WTC11 (cell line): Measurements from ENCODE around the gene CNKSR3. TPM values are rescaled to one million over a fixed set of nuclear protein-coding genes. Genes with fewer than 3 reads are reported as not detected.

Source experiments
- ATAC-seq: fragments of 200-7000 bp; cut with Tn5 transposase; 2 replicates; pipeline ENCODE4 v1.10.0; 2021; ENCODE audit warnings: mild to moderate bottlenecking, moderate library complexity
- CTCF ChIA-PET: fragments of 300-600 bp; sonication (Branson Sonifier 250); formaldehyde crosslinking; loops from one replicate; lab custom pipeline; 2021; ENCODE audit warnings: antibody characterized with exemption; lab: Charles Lee
- POLR2A ChIA-PET: fragments of 350-600 bp; sonication (Branson Sonifier 250); formaldehyde crosslinking; loops from one replicate; lab custom pipeline; 2021; ENCODE audit warnings: antibody characterized with exemption; lab: Charles Lee
- DNase-seq: peaks from one replicate; pipeline ENCODE4 v3.0.0; 2021; ENCODE audit warnings: low spot score
- H3K27ac Mint-ChIP-seq: 2 replicates; pipeline ENCODE4 v1.8.0; 2021; ENCODE audit warnings: mixed read lengths
- H3K27me3 Mint-ChIP-seq: 2 replicates; pipeline ENCODE4 v1.8.0; 2021; ENCODE audit warnings: low read depth, mild to moderate bottlenecking, moderate library complexity, mixed read lengths
- H3K36me3 Mint-ChIP-seq: 2 replicates; pipeline ENCODE4 v1.8.0; 2021; ENCODE audit warnings: mixed read lengths
- H3K4me1 Mint-ChIP-seq: 2 replicates; pipeline ENCODE4 v1.8.0; 2022; ENCODE audit warnings: mixed read lengths
- H3K4me3 Mint-ChIP-seq: 2 replicates; pipeline ENCODE4 v1.8.0; 2021; ENCODE audit warnings: mild to moderate bottlenecking, moderate library complexity, mixed read lengths
- H3K9me3 Mint-ChIP-seq: 2 replicates; pipeline ENCODE4 v1.8.0; 2021; ENCODE audit warnings: mixed read lengths
- CREB1 ChIP-seq: sonication (generic); formaldehyde crosslinking; IDR thresholded peaks from 2 replicates; pipeline ENCODE4 v1.8.0; 2023; ENCODE audit warnings: mild to moderate bottlenecking, missing genetic modification reagents
- CREM ChIP-seq: sonication (generic); formaldehyde crosslinking; IDR thresholded peaks from 2 replicates; pipeline ENCODE4 v1.8.1; 2022; ENCODE audit warnings: mild to moderate bottlenecking, missing genetic modification reagents, moderate library complexity
- EMX1 ChIP-seq: fragments of 250-450 bp; sonication (Bioruptor Pico); IDR thresholded peaks from 2 replicates; pipeline ENCODE4 v1.8.0; 2021; ENCODE audit warnings: mild to moderate bottlenecking
- ETV6 ChIP-seq: sonication (generic); formaldehyde crosslinking; IDR thresholded peaks from 2 replicates; pipeline ENCODE4 v1.8.1; 2022; ENCODE audit warnings: mild to moderate bottlenecking, missing genetic modification reagents
- FOXJ3 ChIP-seq: sonication (generic); formaldehyde crosslinking; IDR thresholded peaks from 2 replicates; pipeline ENCODE4 v1.9.0; 2021; ENCODE audit warnings: missing genetic modification reagents, mild to moderate bottlenecking, borderline replicate concordance
- FOXK1 ChIP-seq: sonication (generic); formaldehyde crosslinking; IDR thresholded peaks from 2 replicates; pipeline ENCODE4 v1.8.0; 2022; ENCODE audit warnings: mild to moderate bottlenecking, moderate library complexity, missing genetic modification reagents
- HMGA2 ChIP-seq: fragments of 250-450 bp; sonication (Bioruptor Pico); IDR thresholded peaks from 2 replicates; pipeline ENCODE4 v1.4.0; 2021; ENCODE audit warnings: mild to moderate bottlenecking, moderate library complexity
- JAZF1 ChIP-seq: fragments of 250-450 bp; sonication (Bioruptor Pico); IDR thresholded peaks from 2 replicates; pipeline ENCODE4 v1.9.0; 2021; ENCODE audit warnings: moderate library complexity, mild to moderate bottlenecking, inconsistent platforms
- MYBL2 ChIP-seq: sonication (generic); formaldehyde crosslinking; IDR thresholded peaks from 2 replicates; pipeline ENCODE4 v1.8.1; 2023; ENCODE audit warnings: mild to moderate bottlenecking, moderate library complexity, missing genetic modification reagents
- NFATC4 ChIP-seq: fragments of 250-450 bp; sonication (Bioruptor Pico); IDR thresholded peaks from 2 replicates; pipeline ENCODE4 v1.9.0; 2021; ENCODE audit warnings: mild to moderate bottlenecking
- NR1H2 ChIP-seq: sonication (generic); formaldehyde crosslinking; IDR thresholded peaks from 2 replicates; pipeline ENCODE4 v1.9.0; 2021; ENCODE audit warnings: mild to moderate bottlenecking, moderate library complexity, missing genetic modification reagents
- SMAD4 ChIP-seq: sonication (generic); formaldehyde crosslinking; IDR thresholded peaks from 2 replicates; pipeline ENCODE4 v1.8.0; 2022; ENCODE audit warnings: mild to moderate bottlenecking, missing genetic modification reagents
- SP1 ChIP-seq: sonication (generic); formaldehyde crosslinking; conservative IDR thresholded peaks from 2 replicates; pipeline ENCODE4 v1.8.1; 2022; ENCODE audit warnings: missing genetic modification reagents
- TEAD1 ChIP-seq: sonication (generic); formaldehyde crosslinking; IDR thresholded peaks from 2 replicates; pipeline ENCODE4 v1.8.0; 2022; ENCODE audit warnings: mild to moderate bottlenecking, missing genetic modification reagents
- TEAD4 ChIP-seq: sonication (generic); formaldehyde crosslinking; IDR thresholded peaks from 2 replicates; pipeline ENCODE4 v1.8.0; 2022; ENCODE audit warnings: mild to moderate bottlenecking, missing genetic modification reagents
- ZNF219 ChIP-seq: sonication (generic); formaldehyde crosslinking; IDR thresholded peaks from 2 replicates; pipeline ENCODE4 v1.8.0; 2023; ENCODE audit warnings: missing genetic modification reagents, mild to moderate bottlenecking, borderline replicate concordance
- ZNF317 ChIP-seq: sonication (generic); formaldehyde crosslinking; IDR thresholded peaks from 2 replicates; pipeline ENCODE4 v1.8.1; 2023; ENCODE audit warnings: low read depth, mild to moderate bottlenecking, moderate library complexity, missing genetic modification reagents, borderline replicate concordance
- total RNA-seq: library from RNA; stranded (reverse); gene quantifications from 3 replicates; pipeline ENCODE4 v1.2.3, GENCODE V29; 2021
- TF ChIP-seq, protein P1 (sequence below): sonication (generic); formaldehyde crosslinking; IDR thresholded peaks from 2 replicates; pipeline ENCODE4 v1.8.1; 2023; ENCODE audit warnings: mild to moderate bottlenecking, missing genetic modification reagents, moderate library complexity
- TF ChIP-seq, protein P2 (sequence below): fragments of 250-450 bp; sonication (Bioruptor Pico); IDR thresholded peaks from 2 replicates; pipeline ENCODE4 v1.8.0; 2021; ENCODE audit warnings: mild to moderate bottlenecking
- TF ChIP-seq, protein P3 (sequence below): sonication (generic); formaldehyde crosslinking; IDR thresholded peaks from 2 replicates; pipeline ENCODE4 v1.8.0; 2022; ENCODE audit warnings: mild to moderate bottlenecking, missing genetic modification reagents
- TF ChIP-seq, protein P4 (sequence below): fragments of 250-450 bp; sonication (Bioruptor Pico); conservative IDR thresholded peaks from 2 replicates; pipeline ENCODE4 v1.9.0; 2021; ENCODE audit warnings: mild to moderate bottlenecking
- TF ChIP-seq, protein P5 (sequence below): sonication (generic); formaldehyde crosslinking; IDR thresholded peaks from 2 replicates; pipeline ENCODE4 v1.8.1; 2022; ENCODE audit warnings: low read depth, missing genetic modification reagents, borderline replicate concordance
- TF ChIP-seq, protein P6 (sequence below): sonication (generic); formaldehyde crosslinking; IDR thresholded peaks from 2 replicates; pipeline ENCODE4 v1.8.1; 2022; ENCODE audit warnings: mild to moderate bottlenecking, moderate library complexity, missing genetic modification reagents
- TF ChIP-seq, protein P7 (sequence below): fragments of 200-600 bp; IDR thresholded peaks from 2 replicates; pipeline ENCODE4 v1.8.0; 2022; ENCODE audit warnings: antibody characterized with exemption

Gene CNKSR3
- total RNA-seq, 1 experiment from 2014 or later: 5.7 TPM

DNA sequence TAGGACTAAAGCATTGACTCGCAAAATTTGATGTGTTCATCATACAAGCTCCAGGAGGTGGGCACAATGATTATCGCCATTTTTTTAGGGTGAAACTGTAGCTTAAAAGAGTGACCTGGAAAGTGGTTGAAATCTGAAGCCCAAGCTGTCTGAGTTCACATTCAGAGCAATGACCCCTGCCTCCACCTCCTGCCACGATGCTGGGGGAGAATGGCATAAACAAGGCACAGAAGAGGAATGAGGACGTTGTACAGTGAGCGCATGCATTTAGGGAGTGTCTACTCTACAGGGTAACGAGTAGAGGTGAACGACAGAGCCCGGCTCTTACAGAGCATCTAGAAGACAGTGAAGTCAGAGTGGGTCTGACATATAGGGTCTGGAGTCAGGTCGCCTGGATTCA lies 37.2 kb downstream of the CNKSR3 start (continued):
- TF ChIP-seq, protein P1, sequence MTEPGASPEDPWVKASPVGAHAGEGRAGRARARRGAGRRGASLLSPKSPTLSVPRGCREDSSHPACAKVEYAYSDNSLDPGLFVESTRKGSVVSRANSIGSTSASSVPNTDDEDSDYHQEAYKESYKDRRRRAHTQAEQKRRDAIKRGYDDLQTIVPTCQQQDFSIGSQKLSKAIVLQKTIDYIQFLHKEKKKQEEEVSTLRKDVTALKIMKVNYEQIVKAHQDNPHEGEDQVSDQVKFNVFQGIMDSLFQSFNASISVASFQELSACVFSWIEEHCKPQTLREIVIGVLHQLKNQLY: no peak
- TF ChIP-seq NFATC4 (CRISPR knock-in tag) (no peak), NR1H2 (no peak), SMAD4 (CRISPR knock-in tag) (no peak), ZNF219 (CRISPR knock-in tag) (no peak), FOXJ3 (no peak)
- TF ChIP-seq, protein P2, sequence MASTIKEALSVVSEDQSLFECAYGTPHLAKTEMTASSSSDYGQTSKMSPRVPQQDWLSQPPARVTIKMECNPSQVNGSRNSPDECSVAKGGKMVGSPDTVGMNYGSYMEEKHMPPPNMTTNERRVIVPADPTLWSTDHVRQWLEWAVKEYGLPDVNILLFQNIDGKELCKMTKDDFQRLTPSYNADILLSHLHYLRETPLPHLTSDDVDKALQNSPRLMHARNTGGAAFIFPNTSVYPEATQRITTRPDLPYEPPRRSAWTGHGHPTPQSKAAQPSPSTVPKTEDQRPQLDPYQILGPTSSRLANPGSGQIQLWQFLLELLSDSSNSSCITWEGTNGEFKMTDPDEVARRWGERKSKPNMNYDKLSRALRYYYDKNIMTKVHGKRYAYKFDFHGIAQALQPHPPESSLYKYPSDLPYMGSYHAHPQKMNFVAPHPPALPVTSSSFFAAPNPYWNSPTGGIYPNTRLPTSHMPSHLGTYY (CRISPR knock-in tag): no peak
- TF ChIP-seq, protein P3, sequence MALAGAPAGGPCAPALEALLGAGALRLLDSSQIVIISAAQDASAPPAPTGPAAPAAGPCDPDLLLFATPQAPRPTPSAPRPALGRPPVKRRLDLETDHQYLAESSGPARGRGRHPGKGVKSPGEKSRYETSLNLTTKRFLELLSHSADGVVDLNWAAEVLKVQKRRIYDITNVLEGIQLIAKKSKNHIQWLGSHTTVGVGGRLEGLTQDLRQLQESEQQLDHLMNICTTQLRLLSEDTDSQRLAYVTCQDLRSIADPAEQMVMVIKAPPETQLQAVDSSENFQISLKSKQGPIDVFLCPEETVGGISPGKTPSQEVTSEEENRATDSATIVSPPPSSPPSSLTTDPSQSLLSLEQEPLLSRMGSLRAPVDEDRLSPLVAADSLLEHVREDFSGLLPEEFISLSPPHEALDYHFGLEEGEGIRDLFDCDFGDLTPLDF (CRISPR knock-in tag): no peak
- TF ChIP-seq, protein P4, sequence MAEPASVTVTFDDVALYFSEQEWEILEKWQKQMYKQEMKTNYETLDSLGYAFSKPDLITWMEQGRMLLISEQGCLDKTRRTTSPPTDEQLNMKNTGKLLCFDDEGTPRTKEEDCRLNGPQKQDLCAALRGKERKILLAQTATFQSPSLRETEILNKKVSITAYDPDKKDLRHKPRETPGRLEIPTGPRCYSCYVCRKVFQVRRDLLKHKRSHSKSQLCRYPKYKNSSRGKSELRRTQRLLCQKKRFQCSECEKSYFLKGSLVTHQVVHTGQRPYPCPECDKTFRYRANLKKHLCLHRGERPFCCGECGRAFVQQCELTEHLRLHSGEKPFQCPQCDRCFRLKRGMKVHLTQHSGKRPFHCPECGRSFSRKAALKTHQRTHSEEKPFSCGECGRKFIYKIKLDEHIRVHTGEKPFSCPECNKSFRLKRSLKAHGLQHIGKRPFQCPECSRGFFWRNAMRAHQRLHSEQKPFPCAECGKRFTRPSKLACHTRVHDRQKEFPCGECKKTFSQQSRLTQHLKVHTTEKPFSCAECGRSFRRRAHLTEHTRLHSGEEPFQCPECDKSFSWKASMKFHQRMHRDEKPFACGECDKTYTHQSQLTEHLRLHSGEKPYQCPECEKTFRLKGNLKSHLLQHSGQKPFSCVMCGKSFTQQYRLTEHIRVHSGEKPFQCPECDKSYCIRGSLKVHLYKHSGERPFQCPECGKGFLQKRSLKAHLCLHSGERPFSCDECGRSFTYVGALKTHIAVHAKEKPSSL (CRISPR knock-in tag): no peak

DNA sequence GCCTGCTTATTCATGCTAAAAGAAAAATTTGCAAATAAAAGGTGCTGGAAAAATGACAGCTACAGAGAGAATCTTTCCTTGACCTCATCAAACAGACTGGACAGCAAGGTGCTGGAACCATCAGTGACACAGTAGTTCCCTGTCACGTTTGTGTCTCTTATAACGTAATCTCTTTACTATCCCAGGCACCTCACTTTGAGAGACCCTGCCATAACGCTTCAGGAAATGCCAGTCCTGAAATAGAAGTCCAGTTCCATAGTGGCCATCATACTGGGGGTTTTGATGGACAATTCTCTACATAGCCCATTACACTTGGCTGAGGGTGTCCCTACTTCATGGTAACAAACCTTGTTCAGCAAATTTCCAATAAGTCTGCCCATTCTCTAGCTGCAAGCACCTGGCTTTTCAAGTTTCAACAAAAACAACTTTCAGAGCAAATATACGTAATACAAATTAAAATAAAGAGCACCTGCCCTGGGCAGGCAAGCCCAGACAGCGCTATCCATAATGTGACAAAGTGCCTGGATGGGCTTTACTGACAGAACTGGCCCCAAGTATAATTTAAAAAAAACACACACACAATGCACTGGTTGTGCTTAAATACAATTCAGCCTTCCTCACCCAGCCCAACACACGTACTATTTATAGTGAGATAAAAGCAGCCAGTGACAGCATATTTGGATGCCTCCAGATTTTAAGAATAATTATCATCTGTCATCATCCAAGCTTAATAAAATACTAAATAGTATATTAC lies 38.7 kb downstream of the CNKSR3 start:
- CTCF ChIA-PET: no interaction called here
- Mint-ChIP-seq H3K4me1 (no peaks in the 10 kb centered on the region), H3K4me3 (no peak overlapping the region), H3K9me3 (peaks cover 12% of the 10 kb centered on the region), H3K27ac (no peak overlapping the region), H3K27me3 (no peaks in the 10 kb centered on the region), H3K36me3 (peaks cover 8% of the 10 kb centered on the region)
- POLR2A ChIA-PET: no interaction called here
- TF ChIP-seq TEAD4 (CRISPR knock-in tag): no peak
- no peak for TF ChIP-seq EMX1 (CRISPR knock-in tag)
- no peak for TF ChIP-seq ETV6
- no peak for DNase-seq
- ATAC-seq: no peak

DNA sequence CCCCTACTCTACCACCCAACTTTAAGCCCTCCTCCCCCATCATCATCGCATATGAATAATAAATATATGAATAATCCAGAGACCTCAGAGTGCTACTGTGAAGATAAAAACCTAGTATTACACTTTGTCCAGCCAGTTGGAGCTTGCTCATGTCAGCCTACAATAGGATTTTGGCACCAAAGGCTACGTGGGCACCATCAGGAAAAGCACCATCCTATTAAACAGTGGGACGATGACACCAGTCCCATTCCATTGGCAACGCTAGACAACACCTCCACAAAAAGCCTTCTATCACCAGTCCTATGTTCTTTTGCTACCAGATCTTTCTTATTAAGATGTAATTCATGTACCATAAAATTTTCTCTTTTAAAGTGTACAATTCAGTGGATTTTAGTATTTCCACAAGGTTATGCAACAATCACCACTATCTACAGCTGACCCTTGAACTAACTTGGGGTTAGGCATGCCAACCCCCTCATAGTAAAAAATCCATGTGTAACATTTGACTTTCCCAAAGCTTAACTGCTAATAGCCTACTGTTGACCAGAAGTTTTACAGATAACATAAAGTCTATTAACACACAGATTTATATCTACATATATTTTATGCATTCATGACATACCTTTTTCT lies 41.1 kb downstream of the CNKSR3 start:
- H3K4me3 Mint-ChIP-seq: no peak overlapping the region
- POLR2A ChIA-PET: no interaction called here
- no peak for ATAC-seq
- no peak overlapping the region for H3K27ac Mint-ChIP-seq
- CTCF ChIA-PET: no interaction called here
- no peaks in the 10 kb centered on the region for H3K27me3 Mint-ChIP-seq
- no peak for DNase-seq
- no peaks in the 10 kb centered on the region for H3K4me1 Mint-ChIP-seq
- H3K36me3 Mint-ChIP-seq: peaks cover 8% of the 10 kb centered on the region
- peaks cover 10% of the 10 kb centered on the region for H3K9me3 Mint-ChIP-seq
- no peak for TF ChIP-seq JAZF1 (CRISPR knock-in tag)
- no peak for TF ChIP-seq CREM (CRISPR knock-in tag)
- no peak for TF ChIP-seq HMGA2 (CRISPR knock-in tag)
- no peak for TF ChIP-seq MYBL2 (CRISPR knock-in tag)
- TF ChIP-seq FOXK1: no peak
- TF ChIP-seq SP1 (CRISPR knock-in tag): no peak
- TF ChIP-seq, protein P5, sequence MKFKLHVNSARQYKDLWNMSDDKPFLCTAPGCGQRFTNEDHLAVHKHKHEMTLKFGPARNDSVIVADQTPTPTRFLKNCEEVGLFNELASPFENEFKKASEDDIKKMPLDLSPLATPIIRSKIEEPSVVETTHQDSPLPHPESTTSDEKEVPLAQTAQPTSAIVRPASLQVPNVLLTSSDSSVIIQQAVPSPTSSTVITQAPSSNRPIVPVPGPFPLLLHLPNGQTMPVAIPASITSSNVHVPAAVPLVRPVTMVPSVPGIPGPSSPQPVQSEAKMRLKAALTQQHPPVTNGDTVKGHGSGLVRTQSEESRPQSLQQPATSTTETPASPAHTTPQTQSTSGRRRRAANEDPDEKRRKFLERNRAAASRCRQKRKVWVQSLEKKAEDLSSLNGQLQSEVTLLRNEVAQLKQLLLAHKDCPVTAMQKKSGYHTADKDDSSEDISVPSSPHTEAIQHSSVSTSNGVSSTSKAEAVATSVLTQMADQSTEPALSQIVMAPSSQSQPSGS (CRISPR knock-in tag): no peak
- TF ChIP-seq CREB1: no peak
- TF ChIP-seq ZNF219 (CRISPR knock-in tag): no peak
- no peak for TF ChIP-seq TEAD1
- TF ChIP-seq, protein P6, sequence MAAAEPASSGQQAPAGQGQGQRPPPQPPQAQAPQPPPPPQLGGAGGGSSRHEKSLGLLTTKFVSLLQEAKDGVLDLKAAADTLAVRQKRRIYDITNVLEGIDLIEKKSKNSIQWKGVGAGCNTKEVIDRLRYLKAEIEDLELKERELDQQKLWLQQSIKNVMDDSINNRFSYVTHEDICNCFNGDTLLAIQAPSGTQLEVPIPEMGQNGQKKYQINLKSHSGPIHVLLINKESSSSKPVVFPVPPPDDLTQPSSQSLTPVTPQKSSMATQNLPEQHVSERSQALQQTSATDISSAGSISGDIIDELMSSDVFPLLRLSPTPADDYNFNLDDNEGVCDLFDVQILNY: no peak
- no peak for TF ChIP-seq ZNF317
- TF ChIP-seq, protein P7, sequence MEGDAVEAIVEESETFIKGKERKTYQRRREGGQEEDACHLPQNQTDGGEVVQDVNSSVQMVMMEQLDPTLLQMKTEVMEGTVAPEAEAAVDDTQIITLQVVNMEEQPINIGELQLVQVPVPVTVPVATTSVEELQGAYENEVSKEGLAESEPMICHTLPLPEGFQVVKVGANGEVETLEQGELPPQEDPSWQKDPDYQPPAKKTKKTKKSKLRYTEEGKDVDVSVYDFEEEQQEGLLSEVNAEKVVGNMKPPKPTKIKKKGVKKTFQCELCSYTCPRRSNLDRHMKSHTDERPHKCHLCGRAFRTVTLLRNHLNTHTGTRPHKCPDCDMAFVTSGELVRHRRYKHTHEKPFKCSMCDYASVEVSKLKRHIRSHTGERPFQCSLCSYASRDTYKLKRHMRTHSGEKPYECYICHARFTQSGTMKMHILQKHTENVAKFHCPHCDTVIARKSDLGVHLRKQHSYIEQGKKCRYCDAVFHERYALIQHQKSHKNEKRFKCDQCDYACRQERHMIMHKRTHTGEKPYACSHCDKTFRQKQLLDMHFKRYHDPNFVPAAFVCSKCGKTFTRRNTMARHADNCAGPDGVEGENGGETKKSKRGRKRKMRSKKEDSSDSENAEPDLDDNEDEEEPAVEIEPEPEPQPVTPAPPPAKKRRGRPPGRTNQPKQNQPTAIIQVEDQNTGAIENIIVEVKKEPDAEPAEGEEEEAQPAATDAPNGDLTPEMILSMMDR: no peak
